ENCODE measurements around the gene GOLGA6L7.
"Not testable (repeated sequence)": the region's sequence is repeated elsewhere in the genome, so short reads cannot be mapped to it uniquely, and the experiment has no call there.

GOLGA6L7 gene, protein sequence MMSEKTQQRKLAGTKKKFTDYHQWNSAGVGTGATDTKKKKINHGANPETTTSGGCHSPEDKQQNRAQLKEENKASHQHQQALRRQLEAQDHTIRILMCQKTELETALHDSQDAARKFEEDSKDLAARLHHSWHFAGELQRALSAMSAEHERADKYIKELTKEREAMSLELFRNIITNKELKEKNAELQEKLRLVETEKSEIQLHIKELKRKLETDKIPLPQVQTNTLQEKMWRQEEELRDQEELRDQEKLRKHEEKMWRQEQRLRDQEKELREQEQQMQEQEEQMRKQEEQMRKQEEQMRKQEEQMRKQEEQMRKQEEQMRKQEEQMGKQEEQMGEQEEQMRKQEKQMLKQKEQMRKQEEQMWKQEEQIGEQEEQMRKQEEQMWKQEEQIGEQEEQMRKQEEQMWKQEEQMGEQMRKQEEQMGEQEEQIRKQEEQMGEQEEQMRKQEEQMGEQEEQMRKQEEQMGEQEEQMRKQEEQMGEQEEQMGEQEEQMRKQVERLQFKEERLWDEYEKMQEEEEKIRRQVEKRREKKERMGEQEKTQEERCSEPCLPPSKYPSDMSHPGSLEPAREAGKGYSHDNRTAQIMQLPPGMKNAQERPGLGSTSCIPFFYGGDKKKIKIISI

DNA sequence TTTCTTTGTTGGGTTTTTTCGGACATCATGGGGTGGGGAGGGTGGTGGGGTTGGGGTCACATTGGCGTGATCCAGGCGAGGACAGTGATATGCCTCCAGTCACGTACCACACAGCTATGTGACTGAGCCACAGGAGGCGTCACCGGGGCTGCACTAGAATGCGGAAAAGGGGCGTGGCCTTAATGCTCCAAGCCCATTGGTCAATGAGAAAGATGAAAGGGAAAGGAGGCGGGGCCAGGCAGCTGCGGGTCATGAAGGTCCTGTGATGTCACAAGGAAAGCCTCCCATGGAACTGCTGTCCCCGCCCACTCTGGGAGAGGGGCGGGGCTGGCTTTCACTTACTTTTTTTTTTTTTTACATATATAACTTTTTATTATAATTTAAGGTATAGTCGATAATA lies at the start of gene GOLGA6L7:
Gene GOLGA6L7, minus strand, starts transcription at position 124 of the 400 bp plus-strand sequence. Its CDS starts 95 bp downstream, at position 29.
- intact Hi-C loops (cut with DNase I); DNase-seq: not testable (repeated sequence)

DNA sequence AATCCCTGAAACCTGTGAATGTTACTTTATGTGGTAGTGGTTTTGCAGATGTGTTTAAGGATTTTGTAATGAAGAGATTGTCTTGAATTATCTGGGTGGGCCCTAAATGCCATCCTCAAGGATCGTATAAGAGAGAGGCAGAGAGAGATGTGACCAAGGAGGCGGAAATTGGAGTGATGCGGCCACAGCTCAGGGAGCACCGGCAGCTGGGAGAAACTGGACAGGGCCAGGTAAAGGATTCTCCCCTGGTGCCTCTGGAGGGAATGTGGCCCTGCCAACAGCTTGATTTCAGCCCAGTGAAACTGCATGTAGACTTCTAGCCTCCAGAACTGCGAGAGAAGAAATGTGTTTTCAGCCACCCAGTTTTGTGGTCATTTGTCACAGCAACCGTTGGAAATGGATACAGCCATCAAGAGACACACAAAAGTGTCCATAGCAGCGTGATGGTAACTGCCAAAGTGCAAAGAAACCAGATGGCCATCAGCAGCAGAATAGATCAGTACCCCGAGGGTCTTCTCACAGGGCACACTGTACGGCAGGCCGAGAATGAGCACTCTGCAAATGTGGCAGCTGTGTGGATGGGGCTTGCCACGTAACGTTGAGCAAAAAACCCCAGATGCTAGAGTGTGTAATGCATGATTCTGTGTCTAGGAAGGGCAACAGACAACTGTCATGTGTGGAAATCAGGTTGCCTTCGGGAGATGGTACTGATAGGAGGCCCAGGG lies 49.6 kb upstream of the GOLGA6L7 start:
- DNase-seq: no peak
- intact Hi-C loops (cut with DNase I): no loop called here

DNA sequence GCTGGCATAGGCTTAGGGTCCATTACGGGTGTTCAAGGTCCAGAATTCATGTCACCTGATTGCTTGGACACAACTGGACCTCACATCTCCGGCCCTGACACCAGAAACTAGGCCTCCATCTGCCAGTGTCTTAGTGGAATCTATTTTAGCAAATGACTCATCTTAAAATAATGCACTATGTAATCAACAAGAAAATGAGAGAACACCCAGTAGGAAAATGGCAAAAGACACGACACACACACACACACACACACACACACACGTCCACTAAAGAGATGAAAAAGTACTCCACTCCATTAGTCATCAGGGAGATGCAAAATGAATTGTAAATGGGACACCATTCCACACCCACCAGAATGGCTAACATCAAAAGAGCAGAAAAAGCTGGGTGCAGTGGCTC lies 48.5 kb upstream of the GOLGA6L7 start:
- intact Hi-C loops (cut with DNase I): no loop called here

DNA sequence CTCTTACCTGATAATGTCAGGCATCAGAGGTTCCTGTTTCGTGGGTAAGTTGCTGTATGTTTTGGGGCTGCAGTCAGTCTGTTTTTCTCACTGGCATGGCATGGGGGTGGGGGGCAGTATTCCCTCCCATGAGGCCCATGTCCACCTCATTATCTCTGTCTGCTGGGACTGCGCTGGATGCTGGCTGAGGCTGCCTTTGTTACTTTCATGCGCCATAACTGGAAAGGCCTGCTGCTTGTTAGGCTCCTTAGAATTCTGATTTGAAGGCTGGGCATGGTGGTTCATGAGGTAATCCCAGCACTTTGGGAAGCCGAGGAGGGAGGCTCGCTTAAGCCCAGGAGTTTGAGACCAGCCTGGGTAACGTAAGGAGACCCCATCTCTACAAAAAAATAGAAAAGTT lies 47.1 kb upstream of the GOLGA6L7 start:
- intact Hi-C loops (cut with DNase I): no loop called here
- no peak for DNase-seq

More for the DNA sequence above, 48.5 kb upstream of the GOLGA6L7 start:
- DNase-seq: no peak

DNA sequence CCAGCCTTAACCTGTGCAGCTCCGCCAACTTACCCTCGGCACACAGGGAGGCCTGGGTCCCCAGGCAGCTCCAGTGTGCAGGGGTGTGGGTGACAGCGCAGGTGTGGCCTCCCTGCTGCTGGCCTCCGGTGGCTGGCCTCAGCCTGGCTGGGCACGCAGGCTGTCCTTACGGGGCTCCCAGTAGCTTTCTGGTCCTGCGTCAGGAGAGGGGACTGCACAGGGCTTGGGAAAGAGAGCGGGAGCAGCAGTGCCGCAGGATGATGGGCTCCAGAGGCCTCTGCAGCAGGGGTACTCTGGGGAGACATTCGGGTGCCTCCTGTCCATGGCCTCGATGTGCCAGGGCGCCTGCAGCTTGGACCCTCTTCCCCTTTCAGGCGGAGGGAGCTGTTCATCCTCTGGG lies 46.7 kb upstream of the GOLGA6L7 start:
- no peak for DNase-seq
- intact Hi-C loops (cut with DNase I): no loop called here

DNA sequence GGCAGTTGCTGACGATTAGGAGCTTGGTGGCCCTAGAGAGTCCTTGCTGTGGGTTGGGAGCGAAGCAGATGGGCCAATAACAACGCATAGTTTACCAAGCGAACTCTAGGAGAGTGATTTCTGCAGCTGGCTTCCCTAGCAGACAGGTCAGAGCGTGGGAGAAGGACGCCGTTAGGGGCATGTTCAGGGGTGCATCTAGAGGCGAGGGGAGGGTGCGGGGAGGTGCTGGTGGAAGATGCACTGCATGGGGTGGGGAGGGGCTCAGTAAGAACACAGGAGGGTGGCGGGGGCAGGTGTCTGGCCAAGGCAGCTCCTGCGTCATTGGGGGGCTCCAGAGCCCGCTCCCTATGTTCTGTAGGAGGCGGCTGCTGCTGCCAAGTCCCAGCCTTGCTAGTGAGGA lies 46.2 kb upstream of the GOLGA6L7 start:
- DNase-seq: no peak
- intact Hi-C loops (cut with DNase I): no loop called here

DNA sequence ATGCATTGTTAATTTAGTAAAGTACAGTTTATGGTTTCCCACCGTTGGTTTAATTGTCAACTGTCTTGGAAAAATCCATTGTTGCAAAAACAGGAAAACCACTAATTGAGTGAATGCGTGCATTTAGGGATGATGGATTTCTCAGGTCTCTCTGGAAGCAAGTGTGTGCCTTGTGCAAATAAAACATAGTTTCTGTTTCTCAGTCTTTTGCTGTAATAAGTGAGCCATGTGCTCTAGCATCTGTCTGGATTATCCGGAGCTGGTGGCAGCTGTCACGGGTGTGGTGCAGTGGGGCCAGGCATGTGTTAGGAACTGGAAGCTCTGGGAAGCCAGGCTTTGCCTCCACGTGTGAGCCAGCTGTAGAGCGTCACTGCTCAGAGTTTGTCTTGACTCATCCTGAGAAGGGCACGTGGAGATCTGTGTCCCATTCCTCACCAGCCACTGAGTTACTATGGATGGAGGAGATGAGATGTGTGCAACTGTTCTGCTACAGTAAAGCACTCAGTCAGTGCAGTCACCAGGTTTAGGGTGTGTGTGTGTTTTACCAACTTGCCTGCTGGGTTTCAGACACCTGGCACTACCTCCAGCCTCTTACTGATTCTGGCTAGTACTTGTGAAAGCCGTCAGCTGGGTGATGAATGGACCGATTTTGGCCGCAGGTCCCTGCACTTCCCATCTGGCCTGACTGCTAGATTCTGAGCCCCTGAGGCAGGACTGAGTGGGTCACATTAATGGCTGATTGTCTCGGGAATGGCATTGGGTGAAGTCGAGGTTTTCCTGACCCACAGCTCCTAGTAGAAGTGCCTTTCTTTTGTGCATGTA lies 44.6 kb upstream of the GOLGA6L7 start:
- DNase-seq: no peak
- intact Hi-C loops (cut with DNase I): no loop called here

DNA sequence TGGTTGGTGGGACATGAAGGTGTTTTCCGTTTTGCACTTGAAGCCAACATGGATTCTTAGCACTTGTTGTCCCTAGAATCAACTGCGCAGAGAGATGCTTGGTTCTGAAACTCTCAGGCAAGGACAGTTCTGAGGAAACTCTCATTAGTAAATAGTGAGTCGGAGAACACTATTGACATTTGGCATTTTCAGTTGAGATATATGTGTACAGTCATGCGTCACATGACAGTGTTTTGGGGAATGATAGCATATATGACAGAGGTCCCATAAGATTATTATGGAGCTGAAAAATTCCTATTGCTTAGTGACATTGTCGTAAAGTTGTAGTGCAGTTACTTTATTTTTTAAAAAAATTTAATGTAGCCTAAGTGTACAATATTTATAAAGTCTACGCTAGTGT lies 43.1 kb upstream of the GOLGA6L7 start:
- no peak for DNase-seq
- intact Hi-C loops (cut with DNase I): no loop called here

DNA sequence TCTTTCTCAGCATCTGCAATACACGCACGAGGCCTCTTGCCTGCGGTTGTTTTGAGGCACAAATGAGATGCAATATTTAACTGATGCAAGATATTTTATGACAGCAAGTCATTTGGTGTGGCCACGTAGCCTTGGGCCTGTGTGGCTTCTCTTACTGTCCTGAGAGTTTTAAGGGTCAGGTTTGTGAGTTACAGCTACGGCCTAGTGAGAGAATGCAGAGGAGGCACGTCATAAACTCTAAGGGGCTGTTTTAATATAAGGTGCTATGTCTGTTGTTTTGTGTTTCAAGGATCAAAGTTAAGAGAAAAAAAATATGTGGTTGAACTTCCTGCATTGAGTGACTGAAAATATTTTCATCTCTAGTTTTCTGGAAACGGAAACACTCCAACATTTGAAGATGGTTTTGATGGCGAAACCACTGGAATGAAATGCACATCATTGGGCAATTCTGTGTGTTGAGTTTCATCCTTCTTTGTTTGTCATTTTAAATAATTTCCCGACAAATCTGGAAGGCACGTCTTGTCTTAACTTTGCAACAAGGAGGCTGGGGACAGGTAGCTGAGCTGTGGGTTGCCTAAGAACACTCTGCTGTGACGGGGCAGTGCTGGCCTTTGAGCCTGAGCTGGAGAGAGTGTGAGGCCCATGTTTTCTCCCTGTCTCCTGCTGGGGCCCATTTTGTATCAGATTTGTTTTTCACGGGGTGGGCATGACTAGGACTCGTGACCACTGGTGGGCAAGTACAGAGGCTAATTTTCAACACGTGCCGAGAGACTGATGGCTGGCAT lies 42.5 kb upstream of the GOLGA6L7 start:
- no peak for DNase-seq

DNA sequence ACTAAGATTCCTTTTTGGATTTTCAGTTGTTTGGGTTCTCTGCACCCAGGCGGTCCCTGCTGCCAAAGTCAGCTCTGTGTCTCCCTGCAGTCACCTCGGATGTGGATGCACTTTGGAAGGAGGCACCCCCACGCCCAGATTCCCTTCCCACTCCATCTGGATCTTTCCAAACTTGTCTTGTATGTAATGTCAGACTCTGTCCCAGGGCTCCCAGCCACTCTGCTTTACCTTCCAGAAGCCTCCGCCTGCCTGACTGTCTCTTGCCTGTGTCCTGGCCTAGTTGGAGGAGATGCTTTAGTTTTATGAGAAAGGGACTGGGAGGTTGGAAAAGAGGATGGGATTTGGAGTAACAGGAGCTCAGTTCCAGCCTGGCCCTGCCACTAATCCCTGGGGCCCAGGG lies 41.8 kb upstream of the GOLGA6L7 start:
- intact Hi-C loops (cut with DNase I); DNase-seq: not testable (repeated sequence)

More for the DNA sequence above, 42.5 kb upstream of the GOLGA6L7 start:
- intact Hi-C loops (cut with DNase I): no loop called here

DNA sequence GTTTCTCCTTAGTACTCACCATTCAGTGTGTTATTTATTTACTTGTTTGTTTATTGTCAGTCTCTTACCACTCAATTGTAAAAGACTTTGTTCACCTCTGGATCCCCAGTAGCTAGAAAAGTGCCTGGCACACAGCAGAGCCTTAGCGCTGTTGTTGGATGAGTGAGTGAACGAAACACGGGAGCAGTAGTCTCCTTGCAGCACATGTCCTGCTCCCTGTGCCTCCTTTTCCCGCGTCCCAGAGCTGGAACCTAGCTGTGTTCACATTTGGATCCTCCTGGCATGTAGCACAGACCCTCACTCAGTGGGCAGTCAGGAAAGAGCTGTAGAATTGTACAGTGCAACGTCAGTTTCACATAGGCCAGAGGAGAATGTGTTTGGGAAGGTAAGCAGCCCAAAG lies 41.4 kb upstream of the GOLGA6L7 start:
- intact Hi-C loops (cut with DNase I); DNase-seq: not testable (repeated sequence)

DNA sequence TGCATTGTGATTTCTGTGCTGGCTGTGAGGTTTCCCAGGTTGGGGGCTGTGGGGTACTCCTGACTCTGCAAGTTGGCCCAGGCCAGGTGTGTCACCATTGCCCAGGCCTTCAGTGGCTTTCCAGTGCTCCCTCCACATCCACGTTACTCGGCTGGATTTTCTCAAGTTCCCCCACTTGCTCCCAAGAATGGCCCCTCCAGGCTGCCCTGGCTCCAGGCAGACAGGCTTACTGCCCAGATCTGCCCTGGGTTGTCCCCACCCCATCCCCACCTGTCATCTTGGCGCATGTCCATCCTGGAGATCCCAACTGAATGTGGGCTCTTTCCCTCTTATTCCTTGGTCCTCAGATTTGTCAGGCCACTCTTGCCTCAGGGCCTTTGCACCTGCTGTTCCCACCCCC lies 40.9 kb upstream of the GOLGA6L7 start:
- DNase-seq: no peak
- intact Hi-C loops (cut with DNase I): no loop called here

DNA sequence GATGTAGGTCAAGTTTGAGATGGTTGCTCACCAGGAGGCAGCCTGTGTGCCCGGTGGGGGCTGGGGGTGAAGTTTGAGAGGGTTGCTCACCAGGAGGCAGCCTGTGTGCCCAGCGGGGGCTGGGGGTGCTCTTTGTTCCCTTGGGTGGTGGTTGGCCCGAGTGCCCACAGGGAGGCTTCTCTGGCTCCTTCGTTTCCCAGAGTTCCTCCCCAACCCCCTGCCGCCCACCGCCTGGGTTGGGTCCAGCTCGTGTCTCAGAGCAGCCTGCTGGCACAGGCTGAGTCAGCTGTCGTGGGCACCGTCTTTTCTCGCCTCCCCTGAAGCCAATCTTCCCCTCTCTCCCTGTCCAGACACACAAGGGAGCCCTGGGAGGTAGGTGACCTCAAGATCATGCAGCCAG lies 40.5 kb upstream of the GOLGA6L7 start:
- intact Hi-C loops (cut with DNase I): no loop called here
- no peak for DNase-seq

DNA sequence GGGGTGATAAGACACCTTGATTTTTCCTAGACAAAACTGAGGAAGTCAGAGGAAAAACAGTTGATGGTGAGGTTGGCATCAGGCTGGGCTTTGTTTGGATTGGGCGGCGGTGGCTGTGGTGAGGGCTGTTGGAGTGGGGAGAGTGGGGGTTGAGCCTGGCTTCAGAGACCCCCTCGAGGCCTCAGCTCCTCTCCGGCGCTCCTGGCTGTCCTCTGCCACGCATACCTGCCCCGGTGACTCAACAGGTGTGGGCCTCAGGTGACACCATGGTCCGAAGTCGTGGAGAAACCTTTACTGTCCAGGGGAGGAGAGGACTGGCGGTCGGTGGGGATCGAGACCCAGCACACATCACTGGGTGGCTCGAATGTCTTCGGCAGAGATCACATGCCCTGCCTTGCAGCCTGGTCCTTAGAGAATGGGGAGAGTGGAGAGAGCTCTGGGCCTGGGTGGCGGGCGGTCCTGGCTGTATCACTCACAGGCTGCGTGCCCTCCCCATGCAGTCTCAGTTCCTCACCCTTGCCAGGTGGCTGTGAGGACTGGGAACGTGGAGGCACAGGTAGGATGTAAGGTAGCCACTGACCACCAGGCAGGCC lies 40.0 kb upstream of the GOLGA6L7 start:
- intact Hi-C loops (cut with DNase I): no loop called here
- DNase-seq: no peak

DNA sequence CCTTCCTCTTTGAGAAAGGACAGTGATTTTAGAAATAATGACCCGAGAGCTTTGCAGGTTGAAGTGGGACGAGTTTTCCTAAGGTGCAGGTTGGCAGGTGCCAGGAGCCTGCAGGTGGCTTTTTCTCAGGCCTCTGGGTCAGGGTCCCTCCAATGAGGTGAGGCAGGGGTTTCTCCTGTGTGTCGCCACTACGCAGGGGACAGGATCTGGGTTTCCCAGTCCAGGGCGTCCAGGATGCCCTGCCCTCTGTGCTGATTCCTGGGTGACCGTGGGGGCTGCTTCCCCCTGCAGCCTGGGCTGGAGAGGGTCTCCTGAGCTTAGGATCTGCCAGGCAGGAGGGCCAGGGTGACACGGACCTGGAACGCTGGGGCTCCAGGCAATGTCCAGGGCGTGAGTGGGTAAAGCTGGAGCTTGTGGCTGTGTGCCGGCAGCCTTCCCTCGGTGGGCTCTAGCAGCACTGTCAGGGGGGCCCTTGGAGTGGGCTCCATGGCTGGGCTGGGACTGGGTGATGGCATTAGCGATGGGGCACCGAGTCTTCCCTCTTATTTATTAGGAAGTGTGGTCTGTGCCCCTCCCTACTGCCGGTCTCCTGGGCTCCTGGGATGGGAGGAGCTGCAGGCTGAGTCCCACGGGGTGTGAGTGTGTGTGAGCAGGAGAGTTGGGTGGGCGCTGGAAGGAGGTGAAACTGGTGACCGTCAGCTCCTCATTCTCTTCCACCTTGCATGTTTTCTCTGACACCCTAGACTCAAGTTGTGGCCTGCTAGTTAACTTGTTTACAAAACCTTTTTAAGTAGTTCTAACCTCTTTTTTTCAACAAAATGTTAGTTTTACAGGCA lies 39.1 kb upstream of the GOLGA6L7 start:
- intact Hi-C loops (cut with DNase I): no loop called here
- no peak for DNase-seq

DNA sequence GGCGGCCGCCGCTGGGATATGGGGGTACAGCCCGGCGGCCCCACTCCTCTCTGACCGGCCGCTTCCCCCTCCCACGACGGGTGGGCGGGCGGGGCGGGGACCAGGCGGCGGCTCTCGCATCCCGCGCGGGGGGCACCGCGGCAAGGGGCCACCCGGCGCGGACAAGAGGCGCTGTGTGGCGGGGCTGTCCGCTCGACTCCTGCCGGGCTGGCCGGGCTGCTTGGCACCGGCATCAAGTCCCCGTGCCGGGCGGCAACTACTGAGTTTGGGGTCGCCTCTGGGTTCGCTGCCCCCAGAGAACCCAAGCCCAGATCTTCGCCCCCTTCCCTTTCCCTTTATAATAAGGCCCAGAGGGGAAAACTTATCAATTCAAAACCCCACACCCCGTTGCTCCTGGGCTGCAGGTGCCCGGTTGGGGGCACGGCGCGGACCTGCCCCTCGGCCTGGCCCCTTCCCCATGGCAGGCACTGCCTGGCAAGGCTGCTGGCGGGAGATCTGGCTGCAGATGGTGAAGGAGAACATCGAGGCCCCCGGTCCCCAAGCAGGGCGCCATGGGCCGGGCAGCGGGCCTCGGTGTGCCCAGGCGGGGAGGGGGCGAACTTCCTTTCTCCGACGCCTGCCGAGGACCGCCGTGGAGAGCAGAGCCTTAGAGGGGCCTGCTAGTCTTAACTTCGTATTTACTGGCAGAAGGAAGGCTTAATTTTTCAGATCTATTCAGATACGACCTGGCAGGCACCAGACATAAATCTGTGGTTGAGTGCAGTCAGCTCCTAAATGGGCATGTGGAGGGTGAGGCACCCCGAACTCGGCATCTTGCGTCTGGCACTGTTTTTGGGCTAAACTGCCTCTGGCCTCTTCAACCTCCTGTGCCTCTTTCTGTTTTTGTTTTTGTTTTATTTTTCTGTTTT lies 38.2 kb upstream of the GOLGA6L7 start:
- DNase-seq: peak in 2 of 42 donors; percentile 30 to 31
- intact Hi-C loops (cut with DNase I): no loop called here
